Raji (cell line): ENCODE results near the gene CARD14.

Experiments used
- POLR2A ChIP-seq: IDR thresholded peaks from 2 replicates; pipeline ENCODE4 v1.6.1; 2011; ENCODE audit warnings: low read depth, low read length, control low read depth; ENCODE audit not compliant: insufficient read depth

The CARD14 gene

DNA sequence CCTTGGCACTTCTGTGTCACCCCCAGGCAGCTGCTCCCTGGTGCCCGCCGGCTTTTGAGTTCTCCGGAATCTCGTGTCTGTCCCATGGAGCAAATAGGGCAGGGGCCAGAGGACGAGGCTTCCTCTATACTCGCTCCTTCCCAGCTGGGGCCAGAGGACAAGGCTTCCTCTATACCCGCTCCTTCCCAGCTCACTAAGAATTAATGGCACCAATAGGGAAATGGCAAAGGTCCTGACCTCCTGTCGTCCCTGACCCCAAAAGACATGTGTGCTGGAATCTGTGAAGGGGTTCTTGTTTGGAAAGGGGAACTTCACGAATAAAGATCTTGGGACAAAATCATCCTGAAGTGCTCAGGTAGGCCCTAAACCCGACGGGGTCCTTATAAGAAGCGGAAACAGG is 42.7 kb downstream of the CARD14 start:
- TF ChIP-seq POLR2A: no peak

- no peak for TF ChIP-seq POLR2A
These were observed 43.3 kb downstream of the CARD14 start for GRCh38 chr17:80212962-80213642.

GRCh38 chr17:80213643-80213975 is 43.8 kb downstream of the CARD14 start:
- TF ChIP-seq POLR2A: no peak

- no peak for TF ChIP-seq POLR2A
These were observed 44.4 kb downstream of the CARD14 start for GRCh38 chr17:80214012-80214877.

DNA sequence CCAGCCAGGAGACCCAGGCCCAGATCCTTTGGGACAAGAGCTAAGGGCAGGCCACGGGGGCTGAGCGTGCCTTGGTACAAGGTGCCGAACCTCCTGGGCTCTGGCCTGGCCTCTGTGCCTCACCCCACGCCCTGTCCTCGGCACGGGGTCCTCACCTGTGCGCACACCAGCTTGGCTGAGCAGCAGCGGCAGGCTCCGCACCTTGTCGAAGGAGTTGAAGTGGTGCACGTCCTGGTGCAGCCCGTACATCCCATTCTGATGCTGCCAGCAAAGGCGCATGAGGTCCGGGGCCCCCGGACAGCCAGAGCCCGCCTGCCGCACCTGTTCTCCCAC is 45.0 kb downstream of the CARD14 start:
- no peak for TF ChIP-seq POLR2A

- TF ChIP-seq POLR2A: no peak
These were observed 46.9 kb downstream of the CARD14 start for GRCh38 chr17:80216473-80217456.

GRCh38 chr17:80217703-80218362 is 48.0 kb downstream of the CARD14 start:
- TF ChIP-seq POLR2A: no peak

- TF ChIP-seq POLR2A: no peak
These were observed 48.6 kb downstream of the CARD14 start for GRCh38 chr17:80218391-80218790.

GRCh38 chr17:80219013-80219762 is 49.4 kb downstream of the CARD14 start:
- TF ChIP-seq POLR2A: no peak

DNA sequence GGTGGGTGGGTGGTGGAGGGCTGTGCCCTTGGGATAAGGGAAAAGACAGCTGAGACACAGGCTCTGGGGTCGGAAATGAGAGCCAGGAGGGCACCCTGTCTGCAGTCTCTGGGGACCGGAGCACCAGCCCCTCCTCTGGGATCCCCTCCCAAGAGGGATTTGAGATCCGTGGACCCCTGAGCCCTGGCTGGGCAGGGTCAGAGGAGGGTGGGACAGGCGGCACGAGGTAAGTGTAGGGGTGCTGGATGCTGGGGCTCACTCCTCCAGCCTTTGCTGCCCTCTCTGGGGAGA is 49.9 kb downstream of the CARD14 start:
- TF ChIP-seq POLR2A: no peak

- TF ChIP-seq POLR2A: no peak
These were observed 50.4 kb downstream of the CARD14 start, which contains the start of the genes SGSH and SLC26A11 for GRCh38 chr17:80220054-80220735. SGSH (minus strand) TSS chr17:80220333; CDS start chr17:80220313, 20 bp downstream. SLC26A11 (plus strand) TSS chr17:80220427; CDS start chr17:80221561, 1,134 bp downstream.

GRCh38 chr17:80220736-80221215 is 50.9 kb downstream of the CARD14 start:
- TF ChIP-seq POLR2A: no peak

GRCh38 chr17:80221351-80222105 is 51.7 kb downstream of the CARD14 start:
- TF ChIP-seq POLR2A: no peak
